ENCODE results near the gene TBCCD1.

DNA sequence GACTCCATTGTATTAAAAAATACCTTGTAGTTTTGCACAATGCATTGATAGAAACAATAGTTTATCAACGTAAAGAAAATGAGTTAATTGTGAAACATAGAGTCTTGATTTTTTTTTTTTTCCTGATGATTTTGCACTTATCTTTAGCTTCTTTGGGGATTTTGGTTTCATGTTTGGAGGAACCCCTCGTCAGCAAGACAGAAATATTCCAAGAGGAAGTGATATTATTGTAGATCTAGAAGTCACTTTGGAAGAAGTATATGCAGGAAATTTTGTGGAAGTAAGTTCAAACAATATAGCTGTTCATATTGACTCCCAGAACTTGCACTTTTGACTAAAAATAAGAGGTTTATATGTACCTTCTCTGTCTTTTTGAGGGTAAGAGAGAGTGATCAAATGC is 10.4 kb upstream of the TBCCD1 start:
- TF ChIP-seq, protein P1, sequence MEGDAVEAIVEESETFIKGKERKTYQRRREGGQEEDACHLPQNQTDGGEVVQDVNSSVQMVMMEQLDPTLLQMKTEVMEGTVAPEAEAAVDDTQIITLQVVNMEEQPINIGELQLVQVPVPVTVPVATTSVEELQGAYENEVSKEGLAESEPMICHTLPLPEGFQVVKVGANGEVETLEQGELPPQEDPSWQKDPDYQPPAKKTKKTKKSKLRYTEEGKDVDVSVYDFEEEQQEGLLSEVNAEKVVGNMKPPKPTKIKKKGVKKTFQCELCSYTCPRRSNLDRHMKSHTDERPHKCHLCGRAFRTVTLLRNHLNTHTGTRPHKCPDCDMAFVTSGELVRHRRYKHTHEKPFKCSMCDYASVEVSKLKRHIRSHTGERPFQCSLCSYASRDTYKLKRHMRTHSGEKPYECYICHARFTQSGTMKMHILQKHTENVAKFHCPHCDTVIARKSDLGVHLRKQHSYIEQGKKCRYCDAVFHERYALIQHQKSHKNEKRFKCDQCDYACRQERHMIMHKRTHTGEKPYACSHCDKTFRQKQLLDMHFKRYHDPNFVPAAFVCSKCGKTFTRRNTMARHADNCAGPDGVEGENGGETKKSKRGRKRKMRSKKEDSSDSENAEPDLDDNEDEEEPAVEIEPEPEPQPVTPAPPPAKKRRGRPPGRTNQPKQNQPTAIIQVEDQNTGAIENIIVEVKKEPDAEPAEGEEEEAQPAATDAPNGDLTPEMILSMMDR (IDR thresholded peaks at IDR 0.05) = no peak
- TF ChIP-seq POLR2A (IDR thresholded peaks at IDR 0.05) = no peak

Data from lower leg skin (tissue), 3 donors.